ENCODE measurements around the gene JMJD1C. TPM values are rescaled to one million over a fixed set of nuclear protein-coding genes. Genes with fewer than 3 reads are reported as not detected.
A peak's percentile ranks its signal among the peaks of the same experiment; 100 is the strongest.

JMJD1C gene
- total RNA-seq, 1 experiment from 2014 or later = 89.7 TPM

DNA sequence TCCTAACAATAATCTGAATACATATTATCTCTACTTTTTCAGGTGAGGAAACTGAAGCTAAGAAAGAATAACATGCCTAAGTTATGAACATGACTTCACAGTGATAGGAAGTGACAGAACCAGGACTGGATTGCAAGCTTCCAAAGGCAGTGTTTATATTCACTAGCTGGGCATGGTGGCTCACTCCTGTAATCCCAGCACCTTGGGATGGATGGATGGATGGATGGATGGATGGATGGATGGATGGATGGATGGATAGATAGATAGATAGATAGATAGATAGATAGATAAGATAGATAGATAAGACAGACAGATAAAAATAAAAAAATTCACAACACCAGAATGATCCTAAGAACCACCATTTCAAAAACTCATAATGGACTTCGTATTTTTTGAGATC lies 18.2 kb upstream of the JMJD1C start:
- peaks cover 21% of the 10 kb centered on the region for H3K4me1 ChIP-seq
- H3K4me1 Mint-ChIP-seq (ENCODE audit: low read depth, unreplicated experiment) = no peaks in the 10 kb centered on the region
- BruUV-seq (replicated peaks) = no TSS peak

GRCh38 chr10:63481815-63482421 lies 16.1 kb upstream of the JMJD1C start:
- H3K4me3 Mint-ChIP-seq (ENCODE audit: unreplicated experiment) = no peak overlapping the region
- intact Hi-C loops (cut with micrococcal nuclease; ENCODE audit: unreplicated experiment) = no loop called here
- Histone ChIP-seq H3K36me3 (ENCODE audit: control insufficient read depth, insufficient read depth, low read length) (no peaks in the 10 kb centered on the region), H3K27me3 (replicated peaks; ENCODE audit: control insufficient read depth, insufficient read depth, low read length) (no peaks in the 10 kb centered on the region), H3K9me3 (no peaks in the 10 kb centered on the region), H3K4me1 (peaks cover 8% of the 10 kb centered on the region), H3K4me3 (ENCODE audit: low read depth, low read length) (no peak overlapping the region)
- POLR2A ChIA-PET = no interaction called here
- H3K4me1 Mint-ChIP-seq (ENCODE audit: low read depth, unreplicated experiment) = peaks cover 15% of the 10 kb centered on the region
- H3K27me3 Mint-ChIP-seq (ENCODE audit: insufficient read depth, unreplicated experiment) = no peaks in the 10 kb centered on the region
- H3K9me3 Mint-ChIP-seq (ENCODE audit: unreplicated experiment) = no peaks in the 10 kb centered on the region
- H3K36me3 Mint-ChIP-seq (ENCODE audit: insufficient read depth, unreplicated experiment) = no peaks in the 10 kb centered on the region
- H3K27ac Mint-ChIP-seq (ENCODE audit: unreplicated experiment) = no peak overlapping the region
- no peak for TF ChIP-seq CTCF (IDR thresholded peaks at IDR 0.05; ENCODE audit: insufficient read depth in 1 of 2, low read depth in 1 of 2, low read length in 1 of 2, severe bottlenecking in 1 of 2, unreplicated experiment in 1 of 2)
- no TSS peak for BruUV-seq (replicated peaks)
- no peak for DNase-seq
- CTCF ChIA-PET = no interaction called here

More for the DNA sequence above, 18.2 kb upstream of the JMJD1C start:
- Histone ChIP-seq H3K27me3 (replicated peaks; ENCODE audit: control insufficient read depth, insufficient read depth, low read length) (no peaks in the 10 kb centered on the region), H3K4me3 (ENCODE audit: low read depth, low read length) (no peak overlapping the region), H3K9me3 (no peaks in the 10 kb centered on the region), H3K36me3 (ENCODE audit: control insufficient read depth, insufficient read depth, low read length) (no peaks in the 10 kb centered on the region)
- TF ChIP-seq CTCF (IDR thresholded peaks at IDR 0.05; ENCODE audit: insufficient read depth in 1 of 2, low read depth in 1 of 2, low read length in 1 of 2, severe bottlenecking in 1 of 2, unreplicated experiment in 1 of 2) = no peak
- no peak overlapping the region for H3K27ac Mint-ChIP-seq (ENCODE audit: unreplicated experiment)
- H3K27me3 Mint-ChIP-seq (ENCODE audit: insufficient read depth, unreplicated experiment) = no peaks in the 10 kb centered on the region
- ChIA-PET CTCF (interaction anchor here (1.2 kb wide), 1 partner anchor 145 kb away, joined by 3 read pairs; no protein-coding TSS in a partner anchor), POLR2A (no interaction called here)
- H3K36me3 Mint-ChIP-seq (ENCODE audit: insufficient read depth, unreplicated experiment) = no peaks in the 10 kb centered on the region
- no peak overlapping the region for H3K4me3 Mint-ChIP-seq (ENCODE audit: unreplicated experiment)
- no peak for DNase-seq
- intact Hi-C loops (cut with micrococcal nuclease; ENCODE audit: unreplicated experiment) = no loop called here
- no peaks in the 10 kb centered on the region for H3K9me3 Mint-ChIP-seq (ENCODE audit: unreplicated experiment)

GRCh38 chr10:63480237-63480636 lies 14.5 kb upstream of the JMJD1C start:
- intact Hi-C loops (cut with micrococcal nuclease; ENCODE audit: unreplicated experiment) = no loop called here

More at GRCh38 chr10:63480237-63480636, 14.5 kb upstream of the JMJD1C start:
- Histone ChIP-seq H3K36me3 (ENCODE audit: control insufficient read depth, insufficient read depth, low read length) (0 out of 2 replicates have a peak, but pooled peaks cover 3% of the 10 kb centered on the region), H3K4me3 (ENCODE audit: low read depth, low read length) (no peak overlapping the region), H3K9me3 (no peaks in the 10 kb centered on the region), H3K27me3 (replicated peaks; ENCODE audit: control insufficient read depth, insufficient read depth, low read length) (no peaks in the 10 kb centered on the region), H3K4me1 (peaks cover 8% of the 10 kb centered on the region)
- TF ChIP-seq CTCF (IDR thresholded peaks at IDR 0.05; ENCODE audit: insufficient read depth in 1 of 2, low read depth in 1 of 2, low read length in 1 of 2, severe bottlenecking in 1 of 2, unreplicated experiment in 1 of 2) = no peak
- BruUV-seq (replicated peaks) = no TSS peak
- Mint-ChIP-seq H3K9me3 (ENCODE audit: unreplicated experiment) (no peaks in the 10 kb centered on the region), H3K27ac (ENCODE audit: unreplicated experiment) (no peak overlapping the region), H3K4me1 (ENCODE audit: low read depth, unreplicated experiment) (peaks cover 20% of the 10 kb centered on the region), H3K27me3 (ENCODE audit: insufficient read depth, unreplicated experiment) (no peaks in the 10 kb centered on the region), H3K4me3 (ENCODE audit: unreplicated experiment) (no peak overlapping the region), H3K36me3 (ENCODE audit: insufficient read depth, unreplicated experiment) (no peaks in the 10 kb centered on the region)
- peak in 1 of 2 experiments; percentile 34 for DNase-seq
- ChIA-PET POLR2A (interaction anchor here (0.7 to 0.8 kb wide), 2 partner anchors 99 to 244 kb away, joined by 3 to 6 read pairs; no protein-coding TSS in a partner anchor), CTCF (interaction anchor here (0.7 to 0.9 kb wide), 2 partner anchors 154 to 240 kb away, joined by 3 to 5 read pairs; no protein-coding TSS in a partner anchor)

Measured in Caco-2 (cell line).